Gastroesophageal sphincter (tissue), 3 donors: Measurements from ENCODE around the gene CHRNE.

Experiments used
- EP300 ChIP-seq: sonication (generic); formaldehyde crosslinking; IDR thresholded peaks from one replicate; pipeline ENCODE4 v1.6.1; 2017; ENCODE audit warnings: antibody characterized with exemption, mild to moderate bottlenecking
- TF ChIP-seq, protein P1 (sequence below), 4 experiments: fragments of 200-600 bp in 2 of 4; fragments of 450-650 bp in 2 of 4; sonication (generic) in 1 of 4; IDR thresholded peaks; one replicate each; pipeline ENCODE4 v1.5.1; 2017 to 2019; ENCODE audit warnings: antibody characterized with exemption in 4 of 4, mild to moderate bottlenecking in 2 of 4, moderate library complexity in 2 of 4

DNA sequence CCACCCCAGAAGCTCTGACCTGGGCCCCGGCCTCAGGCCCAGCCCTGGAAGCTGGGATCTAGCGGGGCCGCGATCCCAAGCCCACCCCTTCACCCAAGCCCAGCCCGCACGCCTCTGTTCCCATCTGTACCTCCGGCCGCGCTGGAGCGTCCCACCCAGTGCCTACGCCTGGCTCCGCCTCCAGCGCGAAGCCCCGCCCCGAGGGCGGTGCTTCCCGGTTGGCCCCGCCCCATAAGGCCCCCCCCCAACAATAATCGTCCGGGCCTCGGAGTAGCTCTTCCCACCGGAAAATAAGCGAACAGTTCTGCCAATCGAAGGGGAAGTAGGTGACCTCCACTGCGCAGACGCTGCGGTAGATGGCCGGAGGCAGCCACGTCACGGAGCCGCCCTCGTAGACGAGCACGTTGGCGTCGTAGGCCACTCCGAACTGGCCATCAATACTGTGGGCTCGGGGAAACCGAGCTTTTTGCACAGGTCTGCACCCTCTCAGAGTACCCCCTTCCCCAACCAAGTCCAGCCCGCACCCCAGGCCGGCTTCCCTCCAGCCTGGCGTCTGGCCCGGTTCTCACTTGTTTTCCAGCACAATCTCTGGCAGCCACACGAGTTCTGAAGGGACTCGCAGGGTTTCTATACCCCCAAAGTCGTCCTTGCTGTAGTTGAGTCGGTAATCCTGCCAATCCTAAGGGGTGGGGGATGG is 1.1 kb downstream of the CHRNE start:
- TF ChIP-seq EP300: no peak
- TF ChIP-seq, protein P1, sequence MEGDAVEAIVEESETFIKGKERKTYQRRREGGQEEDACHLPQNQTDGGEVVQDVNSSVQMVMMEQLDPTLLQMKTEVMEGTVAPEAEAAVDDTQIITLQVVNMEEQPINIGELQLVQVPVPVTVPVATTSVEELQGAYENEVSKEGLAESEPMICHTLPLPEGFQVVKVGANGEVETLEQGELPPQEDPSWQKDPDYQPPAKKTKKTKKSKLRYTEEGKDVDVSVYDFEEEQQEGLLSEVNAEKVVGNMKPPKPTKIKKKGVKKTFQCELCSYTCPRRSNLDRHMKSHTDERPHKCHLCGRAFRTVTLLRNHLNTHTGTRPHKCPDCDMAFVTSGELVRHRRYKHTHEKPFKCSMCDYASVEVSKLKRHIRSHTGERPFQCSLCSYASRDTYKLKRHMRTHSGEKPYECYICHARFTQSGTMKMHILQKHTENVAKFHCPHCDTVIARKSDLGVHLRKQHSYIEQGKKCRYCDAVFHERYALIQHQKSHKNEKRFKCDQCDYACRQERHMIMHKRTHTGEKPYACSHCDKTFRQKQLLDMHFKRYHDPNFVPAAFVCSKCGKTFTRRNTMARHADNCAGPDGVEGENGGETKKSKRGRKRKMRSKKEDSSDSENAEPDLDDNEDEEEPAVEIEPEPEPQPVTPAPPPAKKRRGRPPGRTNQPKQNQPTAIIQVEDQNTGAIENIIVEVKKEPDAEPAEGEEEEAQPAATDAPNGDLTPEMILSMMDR (IDR thresholded peaks at IDR 0.05): no peak
